Peyer's patch (tissue), 4 donors: ENCODE data around the gene CPED1.

Experiments
- POLR2A ChIP-seq, 2 donors: fragments of 450-650 bp; IDR thresholded peaks; one replicate each; pipeline ENCODE4 v1.5.1; 2017; ENCODE audit warnings: antibody characterized with exemption in 2 of 2, mild to moderate bottlenecking in 2 of 2, moderate library complexity in 2 of 2
- TF ChIP-seq, protein P1 (sequence below), 6 experiments: fragments of 450-650 bp in 4 of 6; fragments of 200-600 bp in 2 of 6; sonication (generic) in 1 of 6; IDR thresholded peaks; one replicate each; pipeline ENCODE4 v1.5.1; 2017 to 2019; ENCODE audit warnings: antibody characterized with exemption in 6 of 6, mild to moderate bottlenecking in 3 of 6, moderate library complexity in 1 of 6

DNA sequence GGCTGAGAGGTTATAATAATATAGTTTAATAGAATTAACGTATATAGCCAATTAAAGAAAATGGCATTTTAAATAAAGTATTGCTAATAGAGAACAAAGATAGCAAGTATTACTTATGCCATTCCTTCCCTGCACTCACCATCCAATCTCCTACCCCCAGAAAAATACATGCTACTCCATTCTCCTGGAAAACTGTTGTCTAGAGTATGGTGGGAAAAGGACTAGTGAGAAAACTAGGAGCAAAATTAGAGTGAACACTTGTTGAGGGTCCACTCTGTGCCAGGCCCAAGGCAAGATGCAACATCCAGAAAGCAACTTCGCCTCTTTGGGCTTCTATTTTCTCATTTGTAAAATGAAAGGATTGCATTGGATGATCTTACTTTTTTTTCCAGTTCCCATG lies 149.1 kb downstream of the CPED1 start:
- TF ChIP-seq, protein P1, sequence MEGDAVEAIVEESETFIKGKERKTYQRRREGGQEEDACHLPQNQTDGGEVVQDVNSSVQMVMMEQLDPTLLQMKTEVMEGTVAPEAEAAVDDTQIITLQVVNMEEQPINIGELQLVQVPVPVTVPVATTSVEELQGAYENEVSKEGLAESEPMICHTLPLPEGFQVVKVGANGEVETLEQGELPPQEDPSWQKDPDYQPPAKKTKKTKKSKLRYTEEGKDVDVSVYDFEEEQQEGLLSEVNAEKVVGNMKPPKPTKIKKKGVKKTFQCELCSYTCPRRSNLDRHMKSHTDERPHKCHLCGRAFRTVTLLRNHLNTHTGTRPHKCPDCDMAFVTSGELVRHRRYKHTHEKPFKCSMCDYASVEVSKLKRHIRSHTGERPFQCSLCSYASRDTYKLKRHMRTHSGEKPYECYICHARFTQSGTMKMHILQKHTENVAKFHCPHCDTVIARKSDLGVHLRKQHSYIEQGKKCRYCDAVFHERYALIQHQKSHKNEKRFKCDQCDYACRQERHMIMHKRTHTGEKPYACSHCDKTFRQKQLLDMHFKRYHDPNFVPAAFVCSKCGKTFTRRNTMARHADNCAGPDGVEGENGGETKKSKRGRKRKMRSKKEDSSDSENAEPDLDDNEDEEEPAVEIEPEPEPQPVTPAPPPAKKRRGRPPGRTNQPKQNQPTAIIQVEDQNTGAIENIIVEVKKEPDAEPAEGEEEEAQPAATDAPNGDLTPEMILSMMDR (IDR thresholded peaks at IDR 0.05) = no peak
- no peak for TF ChIP-seq POLR2A (IDR thresholded peaks at IDR 0.05)
